ENCODE measurements around the gene COPS7A. TPM values are rescaled to one million over a fixed set of nuclear protein-coding genes. Genes with fewer than 3 reads are reported as not detected.
A peak's percentile ranks its signal among the peaks of the same experiment; 100 is the strongest.

COPS7A gene
- total RNA-seq (2014; rRNA removed; shearing (Covaris generic); ENCODE audit: low replicate concordance), result 39.2 and 42.9 TPM in 2 replicates

- H3K79me2 ChIP-seq (ENCODE audit: low read length), result peaks cover 7% of the 10 kb centered on the region
- H3K4me2 ChIP-seq (ENCODE audit: low read depth, low read length, poor library complexity, severe bottlenecking), result peak within 1 kb of the TSS; percentile 80
- DNase-seq, result peak; percentile 100
- H3K27ac ChIP-seq (ENCODE audit: low read length), result peak within 1 kb of the TSS; percentile 68
- H3K4me1 ChIP-seq (ENCODE audit: low read length), result peaks cover 28% of the 10 kb centered on the region
- no peaks in the 10 kb centered on the region for H3K9me3 ChIP-seq (ENCODE audit: low read length)
- peaks cover 2% of the 10 kb centered on the region; the same call in 1 of the 2 replicates for H3K36me3 ChIP-seq (ENCODE audit: insufficient read depth, low read length)
- H3K27me3 ChIP-seq (ENCODE audit: low read length), result no peaks in the 10 kb centered on the region
- H3K4me3 ChIP-seq (ENCODE audit: low read length), result peak within 1 kb of the TSS; percentile 92
- no peaks in the 10 kb centered on the region for H3K9me2 ChIP-seq (replicated peaks; ENCODE audit: insufficient read depth, low read length)
- peak within 1 kb of the TSS; percentile 74; the same call in 1 of the 2 replicates for H2AFZ ChIP-seq (ENCODE audit: low read length)
- H4K20me1 ChIP-seq (ENCODE audit: insufficient read depth, low read depth, low read length), result no peaks in the 10 kb centered on the region
- peak within 1 kb of the TSS; percentile 91 for H3K9ac ChIP-seq (ENCODE audit: low read length)
Observed at GRCh38 chr12:6723607-6724408, at the start of gene COPS7A. Gene COPS7A (plus strand): TSS chr12:6724046. CDS start chr12:6724657, 611 bp downstream.

- Histone ChIP-seq H3K9ac (ENCODE audit: low read length) (no peak overlapping the region), H3K36me3 (ENCODE audit: insufficient read depth, low read length) (peaks cover 58% of the 10 kb centered on the region), H3K4me1 (ENCODE audit: low read length) (peaks cover 14% of the 10 kb centered on the region), H3K9me2 (replicated peaks; ENCODE audit: insufficient read depth, low read length) (no peaks in the 10 kb centered on the region), H3K4me3 (ENCODE audit: low read length) (no peak overlapping the region), H4K20me1 (ENCODE audit: insufficient read depth, low read depth, low read length) (no peaks in the 10 kb centered on the region), H3K27me3 (ENCODE audit: low read length) (no peaks in the 10 kb centered on the region), H2AFZ (ENCODE audit: low read length) (no peak overlapping the region), H3K27ac (ENCODE audit: low read length) (no peak overlapping the region), H3K4me2 (ENCODE audit: low read depth, low read length, poor library complexity, severe bottlenecking) (no peak overlapping the region), H3K9me3 (ENCODE audit: low read length) (no peaks in the 10 kb centered on the region), H3K79me2 (ENCODE audit: low read length) (peaks cover 54% of the 10 kb centered on the region)
- no peak for DNase-seq
Observed at GRCh38 chr12:6676962-6677361, 46.9 kb upstream of the COPS7A start.

- Histone ChIP-seq H3K36me3 (ENCODE audit: insufficient read depth, low read length) (peaks cover 26% of the 10 kb centered on the region), H3K9me3 (ENCODE audit: low read length) (no peaks in the 10 kb centered on the region), H4K20me1 (ENCODE audit: insufficient read depth, low read depth, low read length) (no peaks in the 10 kb centered on the region), H3K9ac (ENCODE audit: low read length) (no peak overlapping the region), H3K4me1 (ENCODE audit: low read length) (peaks cover 19% of the 10 kb centered on the region), H3K79me2 (ENCODE audit: low read length) (peaks cover 91% of the 10 kb centered on the region), H3K9me2 (replicated peaks; ENCODE audit: insufficient read depth, low read length) (no peaks in the 10 kb centered on the region), H3K4me2 (ENCODE audit: low read depth, low read length, poor library complexity, severe bottlenecking) (no peak overlapping the region), H3K4me3 (ENCODE audit: low read length) (no peak overlapping the region), H3K27me3 (ENCODE audit: low read length) (no peaks in the 10 kb centered on the region), H3K27ac (ENCODE audit: low read length) (no peak overlapping the region), H2AFZ (ENCODE audit: low read length) (no peak overlapping the region)
- DNase-seq, result peak; percentile 81
Observed at GRCh38 chr12:6684609-6685008, 39.2 kb upstream of the COPS7A start.

GRCh38 chr12:6685814-6686213 is 38.0 kb upstream of the COPS7A start:
- H4K20me1 ChIP-seq (ENCODE audit: insufficient read depth, low read depth, low read length), result no peaks in the 10 kb centered on the region
- no peaks in the 10 kb centered on the region for H3K27me3 ChIP-seq (ENCODE audit: low read length)
- no peaks in the 10 kb centered on the region for H3K9me2 ChIP-seq (replicated peaks; ENCODE audit: insufficient read depth, low read length)
- H3K79me2 ChIP-seq (ENCODE audit: low read length), result peaks cover 90% of the 10 kb centered on the region
- no peak overlapping the region for H3K4me2 ChIP-seq (ENCODE audit: low read depth, low read length, poor library complexity, severe bottlenecking)
- no peak overlapping the region for H3K9ac ChIP-seq (ENCODE audit: low read length)
- no peak overlapping the region for H2AFZ ChIP-seq (ENCODE audit: low read length)
- no peak overlapping the region for H3K4me3 ChIP-seq (ENCODE audit: low read length)
- H3K4me1 ChIP-seq (ENCODE audit: low read length), result peaks cover 26% of the 10 kb centered on the region
- no peak overlapping the region for H3K27ac ChIP-seq (ENCODE audit: low read length)
- no peak for DNase-seq
- H3K9me3 ChIP-seq (ENCODE audit: low read length), result no peaks in the 10 kb centered on the region
- H3K36me3 ChIP-seq (ENCODE audit: insufficient read depth, low read length), result peaks cover 25% of the 10 kb centered on the region

- DNase-seq, result peak; percentile 73
- peaks cover 18% of the 10 kb centered on the region for H3K36me3 ChIP-seq (ENCODE audit: insufficient read depth, low read length)
- peaks cover 36% of the 10 kb centered on the region for H3K4me1 ChIP-seq (ENCODE audit: low read length)
- H2AFZ ChIP-seq (ENCODE audit: low read length), result 0 out of 2 replicates have a peak overlapping the region, but pooled peaks have one; percentile 53
- H3K79me2 ChIP-seq (ENCODE audit: low read length), result peaks cover 68% of the 10 kb centered on the region
- peak overlapping the region; percentile 86 for H3K4me3 ChIP-seq (ENCODE audit: low read length)
- no peaks in the 10 kb centered on the region for H3K27me3 ChIP-seq (ENCODE audit: low read length)
- no peaks in the 10 kb centered on the region for H3K9me3 ChIP-seq (ENCODE audit: low read length)
- H3K9ac ChIP-seq (ENCODE audit: low read length), result peak overlapping the region; percentile 99
- peak overlapping the region; percentile 100 for H3K4me2 ChIP-seq (ENCODE audit: low read depth, low read length, poor library complexity, severe bottlenecking)
- H3K27ac ChIP-seq (ENCODE audit: low read length), result peak overlapping the region; percentile 90
- no peaks in the 10 kb centered on the region for H3K9me2 ChIP-seq (replicated peaks; ENCODE audit: insufficient read depth, low read length)
- no peaks in the 10 kb centered on the region for H4K20me1 ChIP-seq (ENCODE audit: insufficient read depth, low read depth, low read length)
Observed at GRCh38 chr12:6688543-6688998, 35.3 kb upstream of the COPS7A start.

GRCh38 chr12:6688999-6689882 is 34.6 kb upstream of the COPS7A start, which contains the start of gene ZNF384:
Gene ZNF384 (minus strand): TSS chr12:6689375. CDS start chr12:6679520, 9,855 bp downstream.
- Histone ChIP-seq H3K9ac (ENCODE audit: low read length) (peak within 1 kb of the TSS; percentile 99), H3K36me3 (ENCODE audit: insufficient read depth, low read length) (peaks cover 13% of the 10 kb centered on the region), H3K4me3 (ENCODE audit: low read length) (peak within 1 kb of the TSS; percentile 86), H3K4me1 (ENCODE audit: low read length) (peaks cover 37% of the 10 kb centered on the region), H3K27ac (ENCODE audit: low read length) (peak within 1 kb of the TSS; percentile 90), H3K9me3 (ENCODE audit: low read length) (no peaks in the 10 kb centered on the region), H3K4me2 (ENCODE audit: low read depth, low read length, poor library complexity, severe bottlenecking) (peak within 1 kb of the TSS; percentile 100), H3K27me3 (ENCODE audit: low read length) (no peaks in the 10 kb centered on the region), H3K9me2 (replicated peaks; ENCODE audit: insufficient read depth, low read length) (no peaks in the 10 kb centered on the region), H3K79me2 (ENCODE audit: low read length) (peaks cover 62% of the 10 kb centered on the region), H4K20me1 (ENCODE audit: insufficient read depth, low read depth, low read length) (no peaks in the 10 kb centered on the region), H2AFZ (ENCODE audit: low read length) (peak within 1 kb of the TSS; percentile 57; the same call in 1 of the 2 replicates)
- DNase-seq, result peak; percentile 99

GRCh38 chr12:6691473-6691872 is 32.4 kb upstream of the COPS7A start:
- Histone ChIP-seq H3K36me3 (ENCODE audit: insufficient read depth, low read length) (peaks cover 5% of the 10 kb centered on the region; the same call in 1 of the 2 replicates), H3K4me2 (ENCODE audit: low read depth, low read length, poor library complexity, severe bottlenecking) (peak overlapping the region; percentile 93), H3K79me2 (ENCODE audit: low read length) (peaks cover 39% of the 10 kb centered on the region), H4K20me1 (ENCODE audit: insufficient read depth, low read depth, low read length) (no peaks in the 10 kb centered on the region), H3K4me1 (ENCODE audit: low read length) (peaks cover 59% of the 10 kb centered on the region), H3K9ac (ENCODE audit: low read length) (no peak overlapping the region), H3K27ac (ENCODE audit: low read length) (no peak overlapping the region), H3K9me3 (ENCODE audit: low read length) (no peaks in the 10 kb centered on the region), H3K4me3 (ENCODE audit: low read length) (no peak overlapping the region), H3K27me3 (ENCODE audit: low read length) (no peaks in the 10 kb centered on the region), H3K9me2 (replicated peaks; ENCODE audit: insufficient read depth, low read length) (no peaks in the 10 kb centered on the region), H2AFZ (ENCODE audit: low read length) (no peak overlapping the region)
- no peak for DNase-seq

All from Karpas-422 (cell line).